Keratinocyte (primary cell): Measurements from ENCODE around the gene PLEKHO2.

Source experiments
- CTCF ChIP-seq, 3 experiments: IDR thresholded peaks in 1 of 3; conservative IDR thresholded peaks in 1 of 3; optimal IDR thresholded peaks in 1 of 3; 2 replicates in 2 of 3; 3 replicates in 1 of 3; pipeline versions ENCODE3 to v1.5.1; 2011; ENCODE audit warnings: low read length in 3 of 3, mild to moderate bottlenecking in 3 of 3, moderate library complexity in 2 of 3, control low read depth in 1 of 3, inconsistent platforms in 1 of 3; ENCODE audit not compliant: insufficient read depth in 2 of 3; ENCODE audit errors: extremely low read depth in 1 of 3
- EZH2 ChIP-seq: IDR thresholded peaks from one replicate; pipeline ENCODE4 v1.6.1; 2012; ENCODE audit warnings: inconsistent platforms, mild to moderate bottlenecking, low read length, moderate library complexity

GRCh38 chr15:64903326-64903950, 61.7 kb downstream of the PLEKHO2 start:
- TF ChIP-seq EZH2 (no peak), CTCF (optimal IDR thresholded peaks at IDR 0.05 in 1 of 3, IDR thresholded peaks at IDR 0.05 in 1 of 3, conservative IDR thresholded peaks at IDR 0.05 in 1 of 3; ENCODE audit: extremely low read depth in 1 of 3, insufficient read depth in 2 of 3, low read length in 3 of 3) (no peak)
